Measurements from ENCODE around the gene OPTN. TPM values are rescaled to one million over a fixed set of nuclear protein-coding genes. Genes with fewer than 3 reads are reported as not detected.
"Not testable (repeated sequence)": the region's sequence is repeated elsewhere in the genome, so short reads cannot be mapped to it uniquely, and the experiment has no call there.

OPTN gene
- total RNA-seq, 1 donor from 2014 or later, result 33.3 TPM

DNA sequence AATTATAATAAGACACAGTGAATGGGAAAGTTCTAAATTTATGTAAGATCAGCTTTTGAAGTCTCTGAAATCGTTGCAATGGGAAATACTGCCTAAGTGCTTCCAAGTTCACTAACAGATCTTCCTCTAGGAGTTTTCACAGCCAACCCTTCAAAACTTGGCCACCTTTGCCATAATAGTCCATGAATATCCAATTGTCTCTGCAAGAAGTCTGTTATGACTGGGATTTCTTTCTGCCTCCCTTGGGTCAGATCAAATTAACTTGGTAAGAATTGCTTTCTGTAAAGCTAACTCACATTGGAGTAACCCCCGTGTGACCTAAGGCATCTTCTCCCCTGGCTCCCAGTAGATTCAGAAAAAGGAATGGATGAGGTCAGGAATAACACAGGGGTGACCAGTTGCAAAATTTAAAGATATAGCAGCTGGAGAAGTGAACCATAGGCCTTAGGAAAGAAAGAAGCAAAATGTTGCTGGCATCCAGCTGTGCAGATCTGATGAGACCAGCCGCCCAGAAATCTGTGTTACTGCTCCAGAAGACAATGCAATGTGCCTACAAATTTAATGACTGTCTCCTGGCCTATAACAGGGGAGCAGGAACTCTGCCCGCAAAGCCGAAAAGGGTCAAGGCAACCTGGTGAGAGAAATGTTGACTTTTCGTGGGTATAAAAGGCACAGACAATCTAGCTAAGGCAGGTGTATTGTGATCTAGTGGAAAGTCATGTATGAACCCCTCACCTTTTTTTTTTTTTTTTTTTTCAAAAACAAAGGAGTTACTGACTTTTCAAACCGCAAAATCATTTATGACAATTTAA is 7.5 kb upstream of the OPTN start:
- Mint-ChIP-seq H3K4me3 (no peak overlapping the region), H3K36me3 (no peaks in the 10 kb centered on the region), H3K9me3 (peaks cover 9% of the 10 kb centered on the region), H3K27ac (no peak overlapping the region), H3K4me1 (no peaks in the 10 kb centered on the region), H3K27me3 (ENCODE audit: low read depth) (peaks cover 2% of the 10 kb centered on the region)
- TF ChIP-seq, protein P1, sequence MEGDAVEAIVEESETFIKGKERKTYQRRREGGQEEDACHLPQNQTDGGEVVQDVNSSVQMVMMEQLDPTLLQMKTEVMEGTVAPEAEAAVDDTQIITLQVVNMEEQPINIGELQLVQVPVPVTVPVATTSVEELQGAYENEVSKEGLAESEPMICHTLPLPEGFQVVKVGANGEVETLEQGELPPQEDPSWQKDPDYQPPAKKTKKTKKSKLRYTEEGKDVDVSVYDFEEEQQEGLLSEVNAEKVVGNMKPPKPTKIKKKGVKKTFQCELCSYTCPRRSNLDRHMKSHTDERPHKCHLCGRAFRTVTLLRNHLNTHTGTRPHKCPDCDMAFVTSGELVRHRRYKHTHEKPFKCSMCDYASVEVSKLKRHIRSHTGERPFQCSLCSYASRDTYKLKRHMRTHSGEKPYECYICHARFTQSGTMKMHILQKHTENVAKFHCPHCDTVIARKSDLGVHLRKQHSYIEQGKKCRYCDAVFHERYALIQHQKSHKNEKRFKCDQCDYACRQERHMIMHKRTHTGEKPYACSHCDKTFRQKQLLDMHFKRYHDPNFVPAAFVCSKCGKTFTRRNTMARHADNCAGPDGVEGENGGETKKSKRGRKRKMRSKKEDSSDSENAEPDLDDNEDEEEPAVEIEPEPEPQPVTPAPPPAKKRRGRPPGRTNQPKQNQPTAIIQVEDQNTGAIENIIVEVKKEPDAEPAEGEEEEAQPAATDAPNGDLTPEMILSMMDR (IDR thresholded peaks at IDR 0.05; ENCODE audit: unreplicated experiment), result no peak
- DNase-seq (ENCODE audit: low spot score in 2 of 2, unreplicated experiment in 2 of 2), result no peak

DNA sequence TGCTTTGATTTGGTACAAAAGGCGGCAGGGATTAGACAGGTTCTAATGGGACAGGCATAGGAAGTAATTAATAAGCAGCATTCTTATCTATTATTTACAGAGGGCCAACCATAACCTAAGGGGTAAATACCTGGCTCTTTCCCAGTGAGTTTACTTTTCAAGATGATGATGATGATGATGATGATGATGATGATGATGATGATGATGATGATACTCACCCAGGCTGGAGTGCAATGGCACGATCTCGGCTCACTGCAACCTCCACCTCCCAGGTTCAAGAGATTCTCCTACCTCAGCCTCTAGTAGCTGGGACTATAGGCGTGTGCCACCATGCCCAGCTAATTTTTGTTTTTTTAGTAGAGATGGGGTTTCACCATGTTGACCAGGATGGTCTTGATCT is 5.9 kb upstream of the OPTN start:
- H3K36me3 Mint-ChIP-seq; H3K27ac Mint-ChIP-seq; DNase-seq (ENCODE audit: low spot score in 2 of 2, unreplicated experiment in 2 of 2); H3K9me3 Mint-ChIP-seq; H3K4me3 Mint-ChIP-seq; H3K27me3 Mint-ChIP-seq (ENCODE audit: low read depth); H3K4me1 Mint-ChIP-seq: not testable (repeated sequence)

DNA sequence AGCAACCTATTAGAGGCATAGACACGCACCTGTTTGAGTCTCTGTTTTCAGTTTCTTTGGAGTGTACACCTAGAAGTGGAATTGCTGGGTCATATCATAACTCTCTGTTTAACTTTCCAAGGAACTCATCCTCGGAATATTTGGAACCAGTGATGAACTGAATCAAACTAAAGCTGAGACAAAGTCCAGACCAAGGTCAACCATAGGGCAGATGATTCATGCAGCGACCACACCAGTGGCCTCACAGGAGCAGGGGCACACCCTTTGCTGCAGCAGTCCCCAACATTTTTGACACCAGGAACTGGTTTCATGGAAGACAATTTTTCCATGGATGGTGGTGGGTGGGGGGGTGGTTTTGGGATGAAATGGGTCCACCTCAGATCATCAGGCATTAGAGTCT is 4.9 kb upstream of the OPTN start:
- no peak for DNase-seq (ENCODE audit: low spot score in 2 of 2, unreplicated experiment in 2 of 2)
- peaks cover 9% of the 10 kb centered on the region for H3K9me3 Mint-ChIP-seq
- no peak overlapping the region for H3K27ac Mint-ChIP-seq
- H3K36me3 Mint-ChIP-seq, result no peaks in the 10 kb centered on the region
- no peak overlapping the region for H3K4me3 Mint-ChIP-seq
- peaks cover 6% of the 10 kb centered on the region for H3K4me1 Mint-ChIP-seq
- H3K27me3 Mint-ChIP-seq (ENCODE audit: low read depth), result no peaks in the 10 kb centered on the region
- TF ChIP-seq, protein P1 (IDR thresholded peaks at IDR 0.05; ENCODE audit: unreplicated experiment), result no peak

DNA sequence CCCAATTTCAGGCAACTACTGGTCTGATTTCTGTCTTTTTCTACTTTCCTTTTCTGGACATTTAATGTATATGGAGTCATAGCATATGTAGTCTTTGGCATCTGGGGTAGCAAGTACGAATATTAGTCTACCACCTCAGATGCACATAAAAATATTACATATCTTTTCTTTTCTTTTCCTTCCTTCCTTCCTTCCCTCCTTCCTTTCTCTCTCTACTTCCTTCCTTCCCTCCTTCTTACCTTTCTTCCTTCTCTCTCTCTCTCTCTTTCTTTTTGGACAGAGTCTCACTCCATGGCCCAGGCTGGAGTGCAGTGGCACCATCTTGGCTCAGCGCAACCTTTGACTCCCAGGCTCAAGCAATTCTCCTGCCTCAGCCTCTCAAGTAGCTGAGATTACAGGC is 4.0 kb upstream of the OPTN start:
- no peaks in the 10 kb centered on the region for H3K36me3 Mint-ChIP-seq
- TF ChIP-seq, protein P1 (IDR thresholded peaks at IDR 0.05; ENCODE audit: unreplicated experiment), result no peak
- H3K27ac Mint-ChIP-seq, result no peak overlapping the region
- H3K9me3 Mint-ChIP-seq, result peaks cover 9% of the 10 kb centered on the region
- peaks cover 11% of the 10 kb centered on the region for H3K4me1 Mint-ChIP-seq
- H3K27me3 Mint-ChIP-seq (ENCODE audit: low read depth), result no peaks in the 10 kb centered on the region
- no peak overlapping the region for H3K4me3 Mint-ChIP-seq
- no peak for DNase-seq (ENCODE audit: low spot score in 2 of 2, unreplicated experiment in 2 of 2)

DNA sequence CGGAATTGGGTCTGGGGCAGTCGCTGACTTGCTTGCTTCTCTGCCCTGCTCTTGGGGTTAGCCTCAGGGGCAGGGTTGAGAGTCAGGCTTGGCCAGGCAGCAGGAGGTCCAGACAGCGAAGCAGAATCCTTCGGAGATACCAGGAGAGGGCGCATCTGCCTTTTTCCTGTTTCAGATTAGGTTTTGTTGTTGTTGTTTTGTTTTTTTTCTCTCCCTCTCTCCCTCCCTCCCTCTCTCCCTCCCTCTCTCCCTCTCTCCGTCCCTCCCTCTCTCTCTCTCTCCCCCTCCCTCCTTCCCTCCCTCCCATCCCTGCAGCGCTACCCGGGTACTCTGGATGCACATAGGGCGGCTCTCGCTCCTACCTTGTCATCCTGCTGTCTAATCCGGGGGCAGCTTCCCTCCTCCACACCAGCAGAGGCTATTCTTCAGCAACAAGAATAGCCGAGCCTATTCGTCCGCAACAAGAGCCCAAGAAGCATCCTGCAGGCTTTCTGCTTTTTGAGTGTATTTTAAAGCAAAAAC is 758 bp upstream of the OPTN start:
- no peaks in the 10 kb centered on the region for H3K36me3 Mint-ChIP-seq
- TF ChIP-seq, protein P1 (IDR thresholded peaks at IDR 0.05; ENCODE audit: unreplicated experiment), result no peak
- peaks cover 14% of the 10 kb centered on the region for H3K4me1 Mint-ChIP-seq
- peak in 1 of 2 experiments; percentile 41 for DNase-seq (ENCODE audit: low spot score in 2 of 2, unreplicated experiment in 2 of 2)
- no peaks in the 10 kb centered on the region for H3K27me3 Mint-ChIP-seq (ENCODE audit: low read depth)
- H3K9me3 Mint-ChIP-seq, result no peaks in the 10 kb centered on the region
- peak overlapping the region; percentile 89 for H3K4me3 Mint-ChIP-seq
- peak overlapping the region; percentile 92 for H3K27ac Mint-ChIP-seq

All from mesothelial cell of epicardium (in vitro differentiated cells).